ENCODE measurements around the gene MTHFD1L.

DNA sequence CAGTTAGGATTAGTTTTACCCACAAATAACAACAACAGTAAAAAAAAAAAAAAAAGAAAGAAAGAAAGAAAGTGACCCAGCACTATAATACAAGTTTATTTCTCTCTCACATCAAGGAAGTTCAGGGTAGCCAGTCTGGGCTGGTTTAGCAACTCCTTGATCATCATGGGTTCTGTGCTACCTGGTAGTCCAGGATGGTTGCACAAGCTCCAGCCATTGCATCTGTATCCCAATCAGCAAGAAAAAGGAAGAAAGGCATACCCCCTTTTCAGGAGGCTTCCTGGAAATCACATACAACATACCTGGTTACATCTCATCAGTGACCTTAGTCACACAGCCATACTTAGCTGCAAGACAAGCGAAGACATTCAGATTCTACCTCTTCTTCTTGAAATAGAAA is 128.5 kb downstream of the MTHFD1L start:
- TF ChIP-seq, protein P1, sequence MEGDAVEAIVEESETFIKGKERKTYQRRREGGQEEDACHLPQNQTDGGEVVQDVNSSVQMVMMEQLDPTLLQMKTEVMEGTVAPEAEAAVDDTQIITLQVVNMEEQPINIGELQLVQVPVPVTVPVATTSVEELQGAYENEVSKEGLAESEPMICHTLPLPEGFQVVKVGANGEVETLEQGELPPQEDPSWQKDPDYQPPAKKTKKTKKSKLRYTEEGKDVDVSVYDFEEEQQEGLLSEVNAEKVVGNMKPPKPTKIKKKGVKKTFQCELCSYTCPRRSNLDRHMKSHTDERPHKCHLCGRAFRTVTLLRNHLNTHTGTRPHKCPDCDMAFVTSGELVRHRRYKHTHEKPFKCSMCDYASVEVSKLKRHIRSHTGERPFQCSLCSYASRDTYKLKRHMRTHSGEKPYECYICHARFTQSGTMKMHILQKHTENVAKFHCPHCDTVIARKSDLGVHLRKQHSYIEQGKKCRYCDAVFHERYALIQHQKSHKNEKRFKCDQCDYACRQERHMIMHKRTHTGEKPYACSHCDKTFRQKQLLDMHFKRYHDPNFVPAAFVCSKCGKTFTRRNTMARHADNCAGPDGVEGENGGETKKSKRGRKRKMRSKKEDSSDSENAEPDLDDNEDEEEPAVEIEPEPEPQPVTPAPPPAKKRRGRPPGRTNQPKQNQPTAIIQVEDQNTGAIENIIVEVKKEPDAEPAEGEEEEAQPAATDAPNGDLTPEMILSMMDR (IDR thresholded peaks at IDR 0.05; ENCODE audit: extremely low read depth in 1 of 2, insufficient read depth in 1 of 2, low read depth in 1 of 2, low read length in 2 of 2): no peak
- no peak for TF ChIP-seq EZH2 (IDR thresholded peaks at IDR 0.05; ENCODE audit: borderline replicate concordance, low read depth, low read length, severe bottlenecking)
- TF ChIP-seq POLR2A (IDR thresholded peaks at IDR 0.05; ENCODE audit: low read depth, low read length): no peak
- TF ChIP-seq JUN (IDR thresholded peaks at IDR 0.05; ENCODE audit: borderline replicate concordance, insufficient read depth, insufficient read length, low read depth): no peak
